ENCODE measurements around the gene FLII.

Gene FLII

GRCh38 chr17:18245038-18245776 lies 13.3 kb downstream of the FLII start:
- no peak for DNase-seq (ENCODE audit: low read depth, low spot score)

- no peak for DNase-seq (ENCODE audit: low read depth, low spot score)
These were observed 17.2 kb downstream of the FLII start for GRCh38 chr17:18241229-18241871.

GRCh38 chr17:18240449-18240848 lies 18.1 kb downstream of the FLII start:
- no peak for DNase-seq (ENCODE audit: low read depth, low spot score)

- DNase-seq (ENCODE audit: low read depth, low spot score), result no peak
These were observed 20.2 kb downstream of the FLII start for GRCh38 chr17:18238299-18238698.

- DNase-seq (ENCODE audit: low read depth, low spot score), result no peak
These were observed 21.1 kb downstream of the FLII start for GRCh38 chr17:18237461-18237860.

GRCh38 chr17:18236494-18236893 lies 22.0 kb downstream of the FLII start:
- DNase-seq (ENCODE audit: low read depth, low spot score), result no peak

GRCh38 chr17:18235743-18236256 lies 22.7 kb downstream of the FLII start:
- no peak for DNase-seq (ENCODE audit: low read depth, low spot score)

- no peak for DNase-seq (ENCODE audit: low read depth, low spot score)
These were observed 23.6 kb downstream of the FLII start for GRCh38 chr17:18234853-18235380.

GRCh38 chr17:18233803-18234518 lies 24.6 kb downstream of the FLII start:
- no peak for DNase-seq (ENCODE audit: low read depth, low spot score)

- DNase-seq (ENCODE audit: low read depth, low spot score), result no peak
These were observed 27.4 kb downstream of the FLII start for GRCh38 chr17:18231164-18231563.

GRCh38 chr17:18230288-18231141 lies 28.0 kb downstream of the FLII start:
- DNase-seq (ENCODE audit: low read depth, low spot score), result no peak

- no peak for DNase-seq (ENCODE audit: low read depth, low spot score)
These were observed 28.8 kb downstream of the FLII start for GRCh38 chr17:18229771-18230170.

- no peak for DNase-seq (ENCODE audit: low read depth, low spot score)
These were observed 29.3 kb downstream of the FLII start for GRCh38 chr17:18229254-18229653.

- no peak for DNase-seq (ENCODE audit: low read depth, low spot score)
These were observed 30.3 kb downstream of the FLII start for GRCh38 chr17:18228176-18228682.

GRCh38 chr17:18227635-18228034 lies 30.9 kb downstream of the FLII start:
- no peak for DNase-seq (ENCODE audit: low read depth, low spot score)

GRCh38 chr17:18226284-18226945 lies 32.1 kb downstream of the FLII start:
- no peak for DNase-seq (ENCODE audit: low read depth, low spot score)

- no peak for DNase-seq (ENCODE audit: low read depth, low spot score)
These were observed 32.8 kb downstream of the FLII start for GRCh38 chr17:18225642-18226283.

- peak; percentile 92 for DNase-seq (ENCODE audit: low read depth, low spot score)
These were observed 33.4 kb downstream of the FLII start, which contains the start of gene LLGL1 for GRCh38 chr17:18225121-18225641. Gene LLGL1 (plus strand): TSS chr17:18225635. CDS start chr17:18225683, 48 bp downstream.

- no peak for DNase-seq (ENCODE audit: low read depth, low spot score)
These were observed 34.0 kb downstream of the FLII start for GRCh38 chr17:18224387-18225120.
